ENCODE measurements around the gene VASH1. TPM values are rescaled to one million over a fixed set of nuclear protein-coding genes. Genes with fewer than 3 reads are reported as not detected.
A peak's percentile ranks its signal among the peaks of the same experiment; 100 is the strongest.

Gene VASH1
- total RNA-seq, 1 donor from 2014 or later = 19.5 TPM

DNA sequence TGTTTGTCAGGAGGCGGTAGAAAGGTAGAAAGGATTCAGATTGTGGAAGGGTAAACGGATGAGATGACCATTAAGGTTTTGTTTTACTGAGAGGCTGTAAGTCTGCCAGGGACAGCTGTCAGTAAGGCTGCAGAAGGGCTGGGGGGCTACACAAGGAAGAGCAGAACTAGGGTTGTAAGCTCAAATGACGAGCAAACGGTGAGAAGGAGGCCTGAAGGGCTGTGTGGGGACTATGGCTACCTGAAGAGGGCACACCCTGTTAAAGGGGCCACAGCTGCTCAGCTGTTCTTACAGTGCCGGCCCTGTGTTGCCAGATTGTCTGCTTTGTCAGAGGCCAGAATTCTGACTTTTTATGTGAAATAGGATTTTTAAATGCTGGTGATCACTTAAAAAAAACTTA is 19.1 kb downstream of the VASH1 start:
- DNase-seq (ENCODE audit: extremely low spot score, unreplicated experiment) = no peak
- Mint-ChIP-seq H3K4me1 (ENCODE audit: unreplicated experiment) (peaks cover 16% of the 10 kb centered on the region), H3K4me3 (ENCODE audit: unreplicated experiment) (no peak overlapping the region), H3K27me3 (ENCODE audit: unreplicated experiment) (no peaks in the 10 kb centered on the region), H3K36me3 (ENCODE audit: unreplicated experiment) (peaks cover 8% of the 10 kb centered on the region), H3K27ac (ENCODE audit: unreplicated experiment) (no peak overlapping the region), H3K9me3 (ENCODE audit: unreplicated experiment) (no peaks in the 10 kb centered on the region)
- TF ChIP-seq, protein P1, sequence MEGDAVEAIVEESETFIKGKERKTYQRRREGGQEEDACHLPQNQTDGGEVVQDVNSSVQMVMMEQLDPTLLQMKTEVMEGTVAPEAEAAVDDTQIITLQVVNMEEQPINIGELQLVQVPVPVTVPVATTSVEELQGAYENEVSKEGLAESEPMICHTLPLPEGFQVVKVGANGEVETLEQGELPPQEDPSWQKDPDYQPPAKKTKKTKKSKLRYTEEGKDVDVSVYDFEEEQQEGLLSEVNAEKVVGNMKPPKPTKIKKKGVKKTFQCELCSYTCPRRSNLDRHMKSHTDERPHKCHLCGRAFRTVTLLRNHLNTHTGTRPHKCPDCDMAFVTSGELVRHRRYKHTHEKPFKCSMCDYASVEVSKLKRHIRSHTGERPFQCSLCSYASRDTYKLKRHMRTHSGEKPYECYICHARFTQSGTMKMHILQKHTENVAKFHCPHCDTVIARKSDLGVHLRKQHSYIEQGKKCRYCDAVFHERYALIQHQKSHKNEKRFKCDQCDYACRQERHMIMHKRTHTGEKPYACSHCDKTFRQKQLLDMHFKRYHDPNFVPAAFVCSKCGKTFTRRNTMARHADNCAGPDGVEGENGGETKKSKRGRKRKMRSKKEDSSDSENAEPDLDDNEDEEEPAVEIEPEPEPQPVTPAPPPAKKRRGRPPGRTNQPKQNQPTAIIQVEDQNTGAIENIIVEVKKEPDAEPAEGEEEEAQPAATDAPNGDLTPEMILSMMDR (IDR thresholded peaks at IDR 0.05) = no peak

DNA sequence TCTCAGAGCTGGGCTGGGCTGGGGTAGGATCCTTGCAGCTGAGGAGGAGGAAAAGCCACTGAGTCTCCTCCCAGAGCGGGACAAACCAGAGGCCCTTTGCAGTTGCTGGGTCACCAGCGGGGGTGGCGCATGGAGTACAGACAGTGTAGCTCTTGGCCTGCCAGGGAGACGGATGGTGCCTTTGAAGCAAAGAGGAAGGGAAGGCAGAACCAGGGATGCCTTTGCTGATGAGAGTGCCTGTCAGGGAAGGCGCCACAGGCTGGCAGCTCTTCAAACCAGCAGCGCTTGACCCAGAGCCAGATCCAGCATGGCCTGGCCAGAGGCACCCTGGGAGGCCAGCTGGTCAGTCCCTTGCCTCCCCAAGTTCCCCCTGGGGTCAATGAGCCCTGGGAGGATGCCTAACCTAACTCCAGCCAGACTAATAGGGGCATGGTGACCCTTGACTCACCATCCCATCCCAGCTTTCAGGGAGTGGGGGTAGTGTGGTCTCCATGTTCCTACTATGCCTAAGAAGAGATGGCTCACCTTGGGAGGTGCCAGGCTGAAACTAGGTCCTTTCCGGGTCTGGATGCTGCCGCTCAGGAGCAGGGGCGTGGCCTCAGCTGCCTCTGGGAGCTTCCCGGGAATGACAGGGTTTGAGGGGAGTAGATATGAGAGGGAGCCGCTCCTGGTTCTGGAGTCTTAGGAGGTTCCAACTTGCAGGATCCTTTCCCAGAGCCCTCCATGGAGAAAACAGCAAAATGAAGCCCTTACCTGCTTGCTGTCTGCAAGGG is 19.8 kb downstream of the VASH1 start:
- TF ChIP-seq, protein P1 (IDR thresholded peaks at IDR 0.05) = no peak
- Mint-ChIP-seq H3K27ac (ENCODE audit: unreplicated experiment) (no peak overlapping the region), H3K27me3 (ENCODE audit: unreplicated experiment) (no peaks in the 10 kb centered on the region), H3K9me3 (ENCODE audit: unreplicated experiment) (no peaks in the 10 kb centered on the region), H3K36me3 (ENCODE audit: unreplicated experiment) (peaks cover 8% of the 10 kb centered on the region), H3K4me3 (ENCODE audit: unreplicated experiment) (no peak overlapping the region), H3K4me1 (ENCODE audit: unreplicated experiment) (peaks cover 18% of the 10 kb centered on the region)
- peak; percentile 83 for DNase-seq (ENCODE audit: extremely low spot score, unreplicated experiment)

DNA sequence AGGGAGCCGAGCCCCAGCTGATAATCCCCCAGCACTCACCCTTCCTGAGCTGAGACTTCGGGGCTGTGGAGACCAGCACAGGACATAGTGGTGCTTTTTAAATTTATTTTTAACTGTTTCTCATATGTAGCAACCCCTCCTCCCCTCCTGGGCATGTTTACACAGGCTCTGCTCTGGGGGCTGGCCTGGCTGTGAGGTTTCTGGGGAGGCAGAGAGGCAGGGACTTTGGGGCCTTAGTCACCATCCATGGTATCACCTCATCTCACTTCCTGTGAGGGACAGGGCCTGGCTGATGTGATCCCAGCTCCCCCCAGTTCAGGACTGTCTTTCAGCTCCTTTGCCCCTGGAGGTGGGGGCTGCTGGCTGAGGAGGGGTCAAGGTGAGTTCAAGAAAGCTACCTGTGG is 20.4 kb downstream of the VASH1 start:
- no peaks in the 10 kb centered on the region for H3K27me3 Mint-ChIP-seq (ENCODE audit: unreplicated experiment)
- H3K4me1 Mint-ChIP-seq (ENCODE audit: unreplicated experiment) = peaks cover 15% of the 10 kb centered on the region

DNA sequence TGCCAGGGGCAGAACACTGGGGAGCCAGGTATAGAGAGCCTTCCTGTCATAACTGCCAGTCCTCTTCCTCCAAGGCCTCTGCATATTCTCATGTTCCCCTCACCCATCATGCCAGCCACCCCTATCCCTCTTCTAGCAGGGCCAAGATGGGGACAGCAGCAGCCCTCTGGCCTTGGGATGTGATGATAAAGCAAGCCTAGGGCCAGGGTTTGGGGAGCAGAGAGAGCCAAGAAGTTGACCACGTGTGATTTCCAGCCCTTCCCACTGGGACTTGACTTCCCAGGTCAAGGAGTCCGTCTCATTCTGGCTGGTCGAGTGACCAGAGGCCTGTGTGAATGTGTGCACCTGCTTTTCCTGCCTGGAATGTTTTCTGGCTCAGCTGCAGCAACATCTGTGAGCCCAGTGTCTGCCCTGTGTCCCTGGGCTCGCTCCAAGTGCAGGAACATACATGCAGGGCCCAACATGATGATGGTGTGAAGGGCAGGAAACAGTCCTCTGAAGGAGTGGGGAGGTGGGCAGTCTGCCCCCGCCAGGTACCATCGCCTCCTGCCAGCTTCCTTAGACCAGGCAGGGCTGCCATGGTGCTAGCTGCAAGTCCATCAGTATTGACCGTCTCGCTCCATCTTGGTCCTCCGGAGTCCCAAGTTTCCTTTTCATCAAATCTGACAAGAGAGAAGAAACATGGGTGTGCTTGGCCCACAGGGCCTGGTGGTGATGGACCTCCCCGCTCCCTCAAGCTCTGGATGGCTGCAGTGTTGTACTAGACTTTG is 21.0 kb downstream of the VASH1 start:
- peaks cover 12% of the 10 kb centered on the region for H3K4me1 Mint-ChIP-seq (ENCODE audit: unreplicated experiment)
- TF ChIP-seq, protein P1 (IDR thresholded peaks at IDR 0.05) = no peak
- no peak for DNase-seq (ENCODE audit: extremely low spot score, unreplicated experiment)
- no peak overlapping the region for H3K27ac Mint-ChIP-seq (ENCODE audit: unreplicated experiment)
- no peak overlapping the region for H3K4me3 Mint-ChIP-seq (ENCODE audit: unreplicated experiment)
- no peaks in the 10 kb centered on the region for H3K9me3 Mint-ChIP-seq (ENCODE audit: unreplicated experiment)
- H3K27me3 Mint-ChIP-seq (ENCODE audit: unreplicated experiment) = no peaks in the 10 kb centered on the region
- H3K36me3 Mint-ChIP-seq (ENCODE audit: unreplicated experiment) = peaks cover 13% of the 10 kb centered on the region

More for the DNA sequence above, 20.4 kb downstream of the VASH1 start:
- H3K9me3 Mint-ChIP-seq (ENCODE audit: unreplicated experiment) = no peaks in the 10 kb centered on the region
- peak; percentile 77 for DNase-seq (ENCODE audit: extremely low spot score, unreplicated experiment)
- H3K27ac Mint-ChIP-seq (ENCODE audit: unreplicated experiment) = no peak overlapping the region
- no peak overlapping the region for H3K4me3 Mint-ChIP-seq (ENCODE audit: unreplicated experiment)
- peaks cover 11% of the 10 kb centered on the region for H3K36me3 Mint-ChIP-seq (ENCODE audit: unreplicated experiment)
- TF ChIP-seq, protein P1 (IDR thresholded peaks at IDR 0.05) = no peak
